ENCODE measurements around the gene ADA.

ADA gene

GRCh38 chr20:44606725-44607441 is 44.6 kb downstream of the ADA start:
- Histone ChIP-seq H2BK12ac (ENCODE audit: low read length) (no peak overlapping the region), H3K27me3 (ENCODE audit: control insufficient read depth in 3 of 3, insufficient read depth in 3 of 3, low read depth in 1 of 3, low read length in 3 of 3) (no peaks in the 10 kb centered on the region), H3K14ac (ENCODE audit: low read length) (no peak overlapping the region), H2AK5ac (ENCODE audit: low read depth, low read length) (no peak overlapping the region), H3K4me2 (ENCODE audit: insufficient read depth, low read length, poor library complexity, severe bottlenecking) (no peak overlapping the region), H3K23ac (ENCODE audit: low read depth, low read length, poor library complexity) (no peak overlapping the region), H3K79me1 (ENCODE audit: low read depth, low read length) (no peaks in the 10 kb centered on the region), H3K9ac (ENCODE audit: low read depth, low read length, poor library complexity) (no peak overlapping the region), H3K36me3 (replicated peaks in 1 of 2; ENCODE audit: control insufficient read depth in 2 of 2, insufficient read depth in 2 of 2, low read length in 2 of 2) (no peaks in the 10 kb centered on the region), H3K4ac (ENCODE audit: low read length) (no peak overlapping the region), H2BK120ac (ENCODE audit: low read depth, low read length) (no peak overlapping the region), H2BK5ac (ENCODE audit: low read length) (no peak overlapping the region), H3K27ac (replicated peaks; ENCODE audit: low read length) (no peak overlapping the region), H2BK15ac (ENCODE audit: low read length) (no peak overlapping the region), H3K4me3 (ENCODE audit: low read length in 2 of 2) (no peak overlapping the region), H3K18ac (ENCODE audit: low read length) (no peak overlapping the region), H3K9me3 (replicated peaks in 1 of 2; ENCODE audit: control insufficient read depth in 2 of 2, insufficient read depth in 1 of 2, low read depth in 1 of 2, low read length in 2 of 2) (peaks cover 2% of the 10 kb centered on the region in 2 donors), H2AFZ (ENCODE audit: low read length) (no peak overlapping the region), H4K8ac (ENCODE audit: low read depth, low read length) (no peak overlapping the region), H3K4me1 (ENCODE audit: control insufficient read depth in 2 of 2, insufficient read depth in 1 of 2, low read depth in 1 of 2, low read length in 2 of 2) (peaks cover 2 to 13% of the 10 kb centered on the region in 2 donors), H4K91ac (ENCODE audit: low read depth, low read length, poor library complexity) (no peak overlapping the region)
- DNase-seq (ENCODE audit: low spot score): no peak
- no CpG with 5 or more reads among the region's 5 CpGs for WGBS, 2 donors (ENCODE audit: extremely low coverage in 2 of 2, insufficient read length in 2 of 2, insufficient replicate concordance in 1 of 2)

DNA sequence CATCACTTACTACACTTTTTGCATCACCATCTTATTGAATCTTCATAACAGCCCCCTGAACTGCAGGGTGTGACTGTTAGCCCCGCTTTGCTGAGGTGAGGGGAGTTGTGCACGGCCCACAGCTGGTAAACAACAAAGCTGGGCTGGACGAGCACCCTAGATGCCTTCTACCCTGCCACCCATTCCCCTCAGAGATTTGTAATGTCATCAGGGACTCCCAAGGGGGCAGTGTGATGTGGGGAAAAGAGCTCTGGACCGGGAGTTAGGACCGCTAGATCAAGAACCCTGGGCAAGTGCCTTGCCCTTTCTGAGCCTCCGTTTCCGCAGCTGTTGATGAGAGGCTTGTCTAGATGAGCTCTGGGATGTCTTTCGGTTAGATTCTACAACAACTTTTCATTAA is 48.2 kb downstream of the ADA start:
- Histone ChIP-seq H3K23ac (ENCODE audit: low read depth, low read length, poor library complexity) (no peak overlapping the region), H2AK5ac (ENCODE audit: low read depth, low read length) (no peak overlapping the region), H4K91ac (ENCODE audit: low read depth, low read length, poor library complexity) (no peak overlapping the region), H3K27ac (replicated peaks; ENCODE audit: low read length) (no peak overlapping the region), H3K4ac (ENCODE audit: low read length) (no peak overlapping the region), H2AFZ (ENCODE audit: low read length) (no peak overlapping the region), H3K14ac (ENCODE audit: low read length) (no peak overlapping the region), H3K4me1 (ENCODE audit: control insufficient read depth in 2 of 2, insufficient read depth in 1 of 2, low read depth in 1 of 2, low read length in 2 of 2) (peaks cover 1 to 11% of the 10 kb centered on the region in 2 donors), H3K4me3 (ENCODE audit: low read length in 2 of 2) (no peak overlapping the region), H3K79me1 (ENCODE audit: low read depth, low read length) (no peaks in the 10 kb centered on the region), H2BK12ac (ENCODE audit: low read length) (no peak overlapping the region), H2BK120ac (ENCODE audit: low read depth, low read length) (no peak overlapping the region), H2BK5ac (ENCODE audit: low read length) (no peak overlapping the region), H3K27me3 (ENCODE audit: control insufficient read depth in 3 of 3, insufficient read depth in 3 of 3, low read depth in 1 of 3, low read length in 3 of 3) (no peaks in the 10 kb centered on the region), H3K4me2 (ENCODE audit: insufficient read depth, low read length, poor library complexity, severe bottlenecking) (no peak overlapping the region), H4K8ac (ENCODE audit: low read depth, low read length) (no peak overlapping the region), H3K9ac (ENCODE audit: low read depth, low read length, poor library complexity) (no peak overlapping the region), H3K9me3 (replicated peaks in 1 of 2; ENCODE audit: control insufficient read depth in 2 of 2, insufficient read depth in 1 of 2, low read depth in 1 of 2, low read length in 2 of 2) (peaks cover 2% of the 10 kb centered on the region in 2 donors), H2BK15ac (ENCODE audit: low read length) (no peak overlapping the region), H3K18ac (ENCODE audit: low read length) (no peak overlapping the region), H3K36me3 (replicated peaks in 1 of 2; ENCODE audit: control insufficient read depth in 2 of 2, insufficient read depth in 2 of 2, low read length in 2 of 2) (no peaks in the 10 kb centered on the region)
- no CpG with 5 or more reads among the region's 8 CpGs for WGBS, 2 donors (ENCODE audit: extremely low coverage in 2 of 2, insufficient read length in 2 of 2, insufficient replicate concordance in 1 of 2)
- no peak for DNase-seq (ENCODE audit: low spot score)

- Histone ChIP-seq H3K79me1 (ENCODE audit: low read depth, low read length) (no peaks in the 10 kb centered on the region), H3K14ac (ENCODE audit: low read length) (no peak overlapping the region), H3K9ac (ENCODE audit: low read depth, low read length, poor library complexity) (no peak overlapping the region), H3K4me3 (ENCODE audit: low read length in 2 of 2) (no peak overlapping the region), H2BK15ac (ENCODE audit: low read length) (no peak overlapping the region), H3K23ac (ENCODE audit: low read depth, low read length, poor library complexity) (no peak overlapping the region), H3K27ac (replicated peaks; ENCODE audit: low read length) (no peak overlapping the region), H3K4me2 (ENCODE audit: insufficient read depth, low read length, poor library complexity, severe bottlenecking) (no peak overlapping the region), H2AK5ac (ENCODE audit: low read depth, low read length) (no peak overlapping the region), H3K18ac (ENCODE audit: low read length) (no peak overlapping the region), H3K27me3 (ENCODE audit: control insufficient read depth in 3 of 3, insufficient read depth in 3 of 3, low read depth in 1 of 3, low read length in 3 of 3) (no peaks in the 10 kb centered on the region), H3K9me3 (replicated peaks in 1 of 2; ENCODE audit: control insufficient read depth in 2 of 2, insufficient read depth in 1 of 2, low read depth in 1 of 2, low read length in 2 of 2) (peaks cover 2% of the 10 kb centered on the region in 2 donors), H3K4ac (ENCODE audit: low read length) (no peak overlapping the region), H2AFZ (ENCODE audit: low read length) (no peak overlapping the region), H4K91ac (ENCODE audit: low read depth, low read length, poor library complexity) (no peak overlapping the region), H4K8ac (ENCODE audit: low read depth, low read length) (no peak overlapping the region), H3K4me1 (ENCODE audit: control insufficient read depth in 2 of 2, insufficient read depth in 1 of 2, low read depth in 1 of 2, low read length in 2 of 2) (peaks cover 1 to 15% of the 10 kb centered on the region in 2 donors), H2BK120ac (ENCODE audit: low read depth, low read length) (no peak overlapping the region), H3K36me3 (replicated peaks in 1 of 2; ENCODE audit: control insufficient read depth in 2 of 2, insufficient read depth in 2 of 2, low read length in 2 of 2) (no peaks in the 10 kb centered on the region), H2BK12ac (ENCODE audit: low read length) (no peak overlapping the region), H2BK5ac (ENCODE audit: low read length) (no peak overlapping the region)
- WGBS, 2 donors (ENCODE audit: extremely low coverage in 2 of 2, insufficient read length in 2 of 2, insufficient replicate concordance in 1 of 2): no CpG with 5 or more reads among the region's 1 CpG
- DNase-seq (ENCODE audit: low spot score): no peak
Measured at GRCh38 chr20:44601801-44602204, 49.7 kb downstream of the ADA start.

GRCh38 chr20:44601236-44601671 is 50.2 kb downstream of the ADA start:
- Histone ChIP-seq H4K8ac (ENCODE audit: low read depth, low read length) (no peak overlapping the region), H3K14ac (ENCODE audit: low read length) (no peak overlapping the region), H3K79me1 (ENCODE audit: low read depth, low read length) (no peaks in the 10 kb centered on the region), H4K91ac (ENCODE audit: low read depth, low read length, poor library complexity) (no peak overlapping the region), H2BK15ac (ENCODE audit: low read length) (no peak overlapping the region), H3K18ac (ENCODE audit: low read length) (no peak overlapping the region), H2AK5ac (ENCODE audit: low read depth, low read length) (no peak overlapping the region), H3K36me3 (replicated peaks in 1 of 2; ENCODE audit: control insufficient read depth in 2 of 2, insufficient read depth in 2 of 2, low read length in 2 of 2) (no peaks in the 10 kb centered on the region), H3K9ac (ENCODE audit: low read depth, low read length, poor library complexity) (peak overlapping the region; percentile 24), H3K4me2 (ENCODE audit: insufficient read depth, low read length, poor library complexity, severe bottlenecking) (no peak overlapping the region), H3K9me3 (replicated peaks in 1 of 2; ENCODE audit: control insufficient read depth in 2 of 2, insufficient read depth in 1 of 2, low read depth in 1 of 2, low read length in 2 of 2) (peaks cover 0 to under 1% of the 10 kb centered on the region in 2 donors), H2BK5ac (ENCODE audit: low read length) (no peak overlapping the region), H3K23ac (ENCODE audit: low read depth, low read length, poor library complexity) (no peak overlapping the region), H3K27me3 (ENCODE audit: control insufficient read depth in 3 of 3, insufficient read depth in 3 of 3, low read depth in 1 of 3, low read length in 3 of 3) (no peaks in the 10 kb centered on the region), H2BK12ac (ENCODE audit: low read length) (no peak overlapping the region), H2AFZ (ENCODE audit: low read length) (no peak overlapping the region), H2BK120ac (ENCODE audit: low read depth, low read length) (no peak overlapping the region), H3K4ac (ENCODE audit: low read length) (no peak overlapping the region), H3K4me1 (ENCODE audit: control insufficient read depth in 2 of 2, insufficient read depth in 1 of 2, low read depth in 1 of 2, low read length in 2 of 2) (peaks cover 1 to 15% of the 10 kb centered on the region in 2 donors), H3K27ac (replicated peaks; ENCODE audit: low read length) (no peak overlapping the region), H3K4me3 (ENCODE audit: low read length in 2 of 2) (no peak overlapping the region)
- no peak for DNase-seq (ENCODE audit: low spot score)
- WGBS, 2 donors (ENCODE audit: extremely low coverage in 2 of 2, insufficient read length in 2 of 2, insufficient replicate concordance in 1 of 2): no CpG with 5 or more reads among the region's 7 CpGs

Data from neuronal stem cell (in vitro differentiated cells).